Effector CD8-positive, alpha-beta T cell (primary cell): ENCODE results near the gene SSTR5.
"Not testable (repeated sequence)": the region's sequence is repeated elsewhere in the genome, so short reads cannot be mapped to it uniquely, and the experiment has no call there.

Experiments used
- DNase-seq: peaks from one replicate; lab custom pipeline; 2025; lab: John Stamatoyannopoulos, UW

The SSTR5 gene

DNA sequence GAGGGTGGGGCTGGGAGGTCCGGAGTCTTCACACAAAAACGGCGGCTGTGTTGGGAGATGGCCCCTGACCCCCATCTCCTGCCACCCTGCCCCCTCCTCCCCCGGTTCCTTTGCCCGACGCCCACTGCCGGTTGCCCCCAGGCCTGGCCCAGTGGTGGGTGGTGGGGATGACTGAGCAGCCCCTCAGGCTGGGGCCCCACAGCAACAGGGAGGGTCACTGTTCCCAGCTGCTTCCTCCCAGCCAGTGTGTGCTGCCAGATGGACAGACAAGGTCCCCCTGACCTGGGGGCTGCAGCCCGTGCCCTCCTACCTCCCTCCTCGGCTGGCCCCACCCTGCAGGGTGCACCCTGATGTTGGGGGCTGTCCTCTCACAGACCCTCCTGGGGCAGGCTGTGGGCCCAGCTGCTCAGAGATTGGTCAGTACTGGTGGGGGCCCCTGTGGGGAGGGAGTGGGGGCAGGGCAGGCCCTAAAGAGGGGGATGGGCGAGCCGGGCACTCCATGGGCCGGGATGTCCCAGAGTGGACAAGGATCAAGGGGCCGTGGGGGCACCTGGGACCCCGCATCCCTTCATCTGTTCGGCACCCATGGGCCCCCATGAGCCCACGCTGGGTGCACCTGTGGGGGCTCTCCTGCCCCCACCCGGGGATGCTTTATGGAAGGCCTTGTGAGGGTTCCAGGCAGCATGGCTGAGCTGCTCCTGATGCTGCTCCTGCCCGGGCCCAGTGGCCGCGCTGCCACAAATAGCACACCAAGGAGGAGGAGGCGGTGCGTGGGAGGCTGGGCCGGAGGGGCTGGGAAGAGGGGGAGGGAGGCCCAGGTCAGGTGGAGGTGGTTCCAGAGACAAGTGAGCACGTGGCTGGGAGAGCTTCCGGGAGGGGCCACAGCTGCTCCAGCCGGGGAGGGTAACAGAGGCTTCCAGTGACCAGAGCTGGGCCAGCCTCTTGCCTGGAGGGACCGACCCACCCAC lies 18.4 kb downstream of the SSTR5 start:
- no peak for DNase-seq

DNA sequence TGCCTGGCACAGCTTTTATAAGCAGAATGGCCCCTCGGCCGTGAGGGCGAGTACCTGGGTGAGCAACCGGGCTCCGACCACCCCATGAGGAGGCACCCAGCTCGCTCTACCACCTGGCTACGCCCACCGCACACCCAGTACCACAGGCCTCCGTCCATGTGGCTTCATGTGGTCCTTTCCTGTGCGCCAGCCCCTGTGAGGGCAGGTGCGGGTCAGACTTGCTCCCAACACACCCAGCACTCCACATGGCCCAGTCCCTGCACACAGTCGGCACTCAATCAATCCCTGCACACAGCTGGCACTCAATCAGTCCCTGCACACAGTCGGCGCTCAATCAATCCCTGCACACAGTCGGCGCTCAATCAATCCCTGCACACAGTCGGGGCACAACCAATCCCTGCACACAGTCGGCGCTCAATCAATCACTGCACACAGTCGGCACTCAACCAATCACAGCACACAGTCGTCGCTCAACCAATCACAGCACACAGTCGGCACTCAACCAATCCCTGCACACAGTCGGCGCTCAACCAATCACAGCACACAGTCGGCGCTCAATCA lies 19.5 kb downstream of the SSTR5 start:
- DNase-seq, result no peak

DNA sequence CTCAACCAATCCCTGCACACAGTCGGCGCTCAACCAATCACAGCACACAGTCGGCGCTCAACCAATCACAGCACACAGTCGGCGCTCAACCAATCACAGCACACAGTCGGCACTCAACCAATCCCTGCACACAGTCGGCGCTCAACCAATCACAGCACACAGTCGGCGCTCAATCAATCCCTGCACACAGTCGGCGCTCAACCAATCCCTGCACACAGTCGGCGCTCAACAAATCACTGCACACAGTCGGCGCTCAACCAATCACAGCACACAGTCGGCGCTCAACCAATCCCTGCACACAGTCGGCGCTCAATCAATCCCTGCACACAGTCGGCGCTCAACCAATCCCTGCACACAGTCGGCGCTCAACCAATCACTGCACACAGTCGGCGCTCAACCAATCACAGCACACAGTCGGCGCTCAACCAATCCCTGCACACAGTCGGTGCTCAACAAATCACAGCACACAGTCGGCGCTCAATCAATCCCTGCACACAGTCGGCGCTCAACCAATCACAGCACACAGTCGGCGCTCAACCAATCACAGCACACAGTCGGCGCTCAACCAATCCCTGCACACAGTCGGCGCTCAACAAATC lies 20.2 kb downstream of the SSTR5 start:
- DNase-seq, result not testable (repeated sequence)

DNA sequence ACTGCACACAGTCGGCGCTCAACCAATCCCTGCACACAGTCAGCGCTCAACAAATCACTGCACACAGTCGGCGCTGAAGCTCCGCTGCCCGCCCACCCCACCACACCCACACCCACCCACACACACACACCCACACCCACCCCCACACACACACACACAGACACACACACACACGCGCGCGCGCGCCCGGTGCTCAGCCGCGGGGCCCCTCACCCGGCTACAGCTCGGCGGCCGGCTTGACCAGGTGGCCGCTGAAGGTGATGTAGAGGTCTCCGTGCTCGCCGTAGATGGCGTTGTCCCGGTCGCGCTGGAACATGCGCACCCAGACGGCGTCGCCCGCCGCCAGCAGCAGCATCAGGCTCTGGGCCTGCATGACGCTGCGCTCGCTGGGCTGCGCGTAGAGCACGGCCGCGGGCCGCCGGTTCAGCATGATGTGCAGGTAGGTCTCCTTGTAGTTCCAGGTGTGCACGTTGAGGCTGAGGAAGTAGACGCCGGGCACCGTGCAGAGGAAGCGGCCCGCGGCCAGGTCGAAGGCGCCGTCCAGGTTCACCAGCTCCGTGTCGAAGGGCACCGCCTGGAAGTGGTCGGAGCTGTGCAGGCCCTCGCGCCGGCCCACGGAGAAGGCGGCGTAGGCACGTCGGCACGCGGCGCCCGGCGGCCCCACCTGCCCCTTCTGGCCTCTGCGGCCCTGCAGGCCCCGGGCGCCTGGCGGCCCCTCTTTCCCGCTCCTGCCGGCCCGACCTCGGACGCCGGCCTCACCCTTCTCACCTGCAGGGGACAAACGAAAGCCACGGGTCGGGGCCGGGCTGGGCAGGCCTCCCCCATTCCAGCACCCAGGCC lies 21.0 kb downstream of the SSTR5 start:
- DNase-seq, result no peak

DNA sequence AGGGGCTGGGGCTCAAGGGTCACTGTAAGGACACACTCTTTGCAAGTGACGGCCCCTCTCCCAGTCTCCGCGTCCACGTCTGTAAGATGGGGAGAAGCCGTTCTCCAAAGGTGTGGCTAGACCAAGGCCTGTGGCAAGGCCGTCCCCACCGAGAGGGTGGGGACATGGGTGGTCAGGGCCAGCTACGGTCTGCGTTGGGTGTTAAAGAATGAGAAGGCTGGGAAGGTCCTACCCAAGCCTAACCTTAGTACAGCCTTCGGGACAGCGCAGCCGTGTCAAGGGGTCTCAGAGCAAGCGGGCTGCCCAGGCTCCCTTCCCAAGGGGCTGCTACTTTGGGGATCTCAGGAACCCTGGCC lies 21.6 kb downstream of the SSTR5 start:
- no peak for DNase-seq

DNA sequence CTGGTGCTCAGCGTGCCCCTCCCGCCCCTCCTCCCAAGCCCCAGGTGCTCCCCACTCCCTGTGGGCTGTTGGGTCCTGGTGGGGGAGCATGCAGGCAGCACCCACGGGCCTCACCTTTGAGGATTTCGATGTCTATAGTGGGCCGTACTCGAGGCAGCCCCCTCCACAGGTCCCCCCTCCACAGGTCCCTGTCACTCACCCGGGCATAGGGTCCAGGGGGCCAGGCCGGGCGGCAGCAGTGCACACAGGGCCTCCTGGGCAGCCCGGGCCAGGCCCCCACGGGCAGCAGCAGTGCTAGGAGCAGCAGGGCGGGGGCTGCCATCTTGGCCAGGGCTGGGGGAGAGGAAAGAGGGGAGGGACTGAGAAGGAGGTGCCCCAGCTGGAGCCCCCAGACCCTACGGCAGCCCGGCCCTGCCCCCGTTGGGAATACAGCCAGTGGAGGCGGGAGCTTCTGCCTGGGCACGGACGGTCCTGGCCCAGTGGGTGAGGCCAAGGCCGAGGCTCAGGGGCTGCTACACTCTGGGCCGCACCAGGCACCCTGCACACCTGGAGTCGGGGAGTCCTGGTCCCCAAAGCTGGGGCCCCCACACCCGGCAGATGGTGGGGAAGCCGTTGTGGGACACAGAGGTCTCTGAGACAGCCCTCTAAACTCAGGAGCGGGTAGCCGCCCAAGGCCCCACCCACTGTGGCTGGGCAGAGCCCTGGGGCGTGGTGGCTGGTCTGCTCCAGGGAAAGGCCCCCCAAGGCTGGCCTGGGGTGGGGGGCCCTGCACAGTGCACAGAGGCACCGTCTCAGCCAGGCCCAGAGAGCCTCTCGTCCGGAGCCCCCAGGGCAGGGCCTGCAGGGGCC lies 22.3 kb downstream of the SSTR5 start:
- no peak for DNase-seq

DNA sequence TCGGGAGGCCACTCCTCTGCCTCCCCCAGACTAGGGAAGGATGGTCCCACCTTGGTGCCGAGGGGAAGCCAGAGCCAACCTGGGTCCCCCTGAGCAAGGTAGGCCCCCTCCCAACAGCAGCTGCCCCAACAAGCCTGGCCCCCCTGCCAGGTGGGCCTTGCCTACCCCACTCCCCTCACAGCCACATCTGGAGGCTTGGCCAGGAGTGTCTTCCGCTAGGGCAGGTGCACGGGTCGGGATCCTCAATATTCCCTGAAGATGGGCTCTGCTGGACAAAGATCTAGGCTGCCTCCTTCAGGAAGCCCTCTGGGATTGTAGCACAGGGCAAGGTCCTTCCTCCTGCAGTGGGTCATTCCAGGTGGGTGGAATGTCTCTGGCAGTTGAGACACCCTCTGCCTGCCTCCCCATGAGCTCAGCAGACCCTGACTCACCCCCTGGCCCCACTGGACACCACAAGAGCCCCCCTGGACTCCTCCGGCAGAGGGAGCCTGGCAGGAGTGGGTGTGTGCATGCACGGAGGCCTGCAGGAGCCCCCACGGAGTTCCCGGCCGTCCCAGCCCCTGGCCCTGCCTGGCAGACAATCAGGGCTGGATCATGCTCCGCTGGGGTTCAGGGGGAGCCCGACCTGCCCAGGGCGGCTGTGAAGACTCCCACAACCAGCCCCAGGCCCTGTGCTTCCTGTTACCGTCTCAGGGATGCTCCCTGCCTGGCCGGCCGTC lies 23.1 kb downstream of the SSTR5 start:
- no peak for DNase-seq

DNA sequence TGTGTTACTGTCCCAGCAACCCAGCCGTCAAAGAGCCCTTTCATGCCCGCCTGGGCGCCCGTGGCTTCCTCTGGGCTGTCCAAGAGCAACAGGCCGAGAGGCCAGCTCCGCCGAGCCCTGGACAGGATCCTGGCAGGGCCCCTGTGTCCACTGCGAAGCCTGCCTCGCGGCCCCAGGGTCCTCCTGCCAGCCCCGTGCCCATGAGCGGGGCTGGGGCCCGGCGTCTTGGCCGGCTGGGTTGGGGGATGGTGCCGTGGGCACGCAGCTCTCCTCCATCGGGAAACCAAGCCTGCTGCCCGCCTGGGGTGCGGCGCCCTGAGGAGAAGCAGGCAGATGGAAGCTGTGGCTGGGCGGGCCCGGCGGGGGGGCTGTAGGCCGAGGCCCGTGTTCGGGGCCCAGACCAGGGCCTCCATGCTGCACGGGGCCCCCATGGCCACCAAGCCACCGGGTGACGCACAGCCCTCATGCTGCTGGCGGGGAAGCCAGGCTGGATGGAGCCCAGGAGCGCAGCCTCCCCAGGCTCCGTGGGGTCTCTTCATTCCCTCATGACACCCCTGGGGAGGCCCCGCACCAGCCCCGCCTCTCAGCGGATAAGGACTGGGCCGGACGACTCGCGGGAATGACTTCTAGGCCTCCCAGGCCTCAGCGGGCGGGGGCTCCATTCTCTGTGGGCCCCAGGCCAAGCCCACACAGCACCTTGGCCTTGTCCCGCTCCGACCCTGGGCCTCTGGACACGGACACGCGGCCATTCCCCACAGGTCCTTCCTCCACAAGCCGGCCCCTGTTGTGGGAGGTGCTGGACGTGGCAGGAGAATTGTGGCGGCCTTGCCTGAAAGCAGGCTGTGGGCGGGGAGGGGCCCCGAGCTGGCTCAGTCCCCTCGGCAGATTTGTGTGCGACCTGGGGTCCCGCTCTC lies 23.9 kb downstream of the SSTR5 start, which contains the start of gene C1QTNF8:
TSS of gene C1QTNF8 (minus strand) at position 76 of the 914 bp plus-strand sequence. CDS start 1,322 bp downstream, outside the sequence.
- DNase-seq, result no peak

DNA sequence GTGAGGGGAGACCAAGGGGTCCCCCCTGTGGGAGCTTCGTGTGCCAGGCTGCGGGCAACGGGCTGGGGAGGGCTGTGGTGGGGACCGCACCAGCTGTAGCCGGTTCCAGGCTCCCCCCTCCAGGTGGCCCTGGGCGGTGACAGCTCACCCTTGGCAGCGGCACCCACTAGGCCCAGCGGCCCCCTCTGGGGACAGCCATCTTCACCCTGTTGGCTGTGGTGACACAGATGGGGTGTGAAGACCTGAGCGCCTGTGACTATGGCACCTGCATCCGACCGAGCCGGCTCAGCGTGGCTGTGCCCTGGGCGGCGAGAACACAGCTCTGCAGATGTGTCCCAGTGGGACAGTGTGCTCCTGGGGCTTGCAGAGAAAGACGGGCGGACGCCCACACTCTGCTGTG lies 24.6 kb downstream of the SSTR5 start:
- no peak for DNase-seq

DNA sequence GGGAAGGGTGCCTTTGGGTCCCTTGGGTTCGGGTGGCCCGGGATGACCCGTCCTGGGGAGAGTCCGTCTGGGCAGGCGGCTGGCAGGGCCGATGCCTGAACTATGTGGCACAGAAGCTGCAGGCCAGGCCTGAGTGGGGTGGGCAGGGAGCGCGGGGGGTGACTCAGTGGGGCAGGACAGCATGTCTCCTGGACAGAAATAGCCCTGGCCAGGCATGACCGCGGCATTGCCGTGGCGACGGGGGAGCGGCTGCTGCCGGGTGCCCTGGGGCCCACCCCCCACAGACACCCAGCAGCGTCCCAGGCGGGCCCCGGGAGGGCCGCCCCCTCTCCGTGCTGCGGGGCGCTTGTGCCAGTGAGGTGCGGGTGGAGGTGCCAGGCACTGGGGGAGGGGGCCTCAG lies 25.3 kb downstream of the SSTR5 start:
- no peak for DNase-seq

DNA sequence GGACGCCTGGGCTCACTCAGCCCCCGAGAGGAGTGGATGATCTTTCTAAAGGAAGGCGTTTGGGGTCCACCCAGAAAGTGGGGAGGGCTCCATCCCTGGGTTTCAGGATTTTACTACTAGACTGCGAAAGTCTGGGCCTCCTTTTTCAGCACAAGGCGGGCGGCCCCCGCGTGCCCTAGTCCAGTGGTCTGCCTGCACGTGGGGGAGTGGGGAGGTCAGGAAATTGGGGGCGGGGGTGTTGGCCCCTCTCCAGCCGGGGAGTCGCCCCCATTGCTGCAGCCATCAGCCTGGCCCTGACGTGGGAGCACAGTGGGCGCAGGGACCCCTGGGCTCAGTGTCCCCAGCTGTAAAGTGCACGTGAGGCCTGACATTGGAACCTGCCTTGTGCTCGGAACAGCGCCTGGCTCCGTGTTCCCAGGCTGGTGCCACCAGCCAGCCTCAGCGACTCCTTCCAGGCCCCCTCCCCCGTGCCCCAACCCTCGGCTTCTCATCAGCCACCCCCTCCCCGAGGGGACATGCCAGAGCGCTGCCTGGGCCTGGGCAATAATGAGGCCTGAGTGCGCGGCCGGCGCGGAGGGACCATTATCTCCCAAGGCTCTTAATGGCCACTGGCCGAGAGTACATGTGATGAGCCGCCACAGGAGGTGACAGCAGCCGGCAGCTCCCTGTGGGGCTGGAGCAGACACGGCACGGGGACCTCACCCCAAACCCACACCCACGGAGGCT lies 25.9 kb downstream of the SSTR5 start:
- no peak for DNase-seq

DNA sequence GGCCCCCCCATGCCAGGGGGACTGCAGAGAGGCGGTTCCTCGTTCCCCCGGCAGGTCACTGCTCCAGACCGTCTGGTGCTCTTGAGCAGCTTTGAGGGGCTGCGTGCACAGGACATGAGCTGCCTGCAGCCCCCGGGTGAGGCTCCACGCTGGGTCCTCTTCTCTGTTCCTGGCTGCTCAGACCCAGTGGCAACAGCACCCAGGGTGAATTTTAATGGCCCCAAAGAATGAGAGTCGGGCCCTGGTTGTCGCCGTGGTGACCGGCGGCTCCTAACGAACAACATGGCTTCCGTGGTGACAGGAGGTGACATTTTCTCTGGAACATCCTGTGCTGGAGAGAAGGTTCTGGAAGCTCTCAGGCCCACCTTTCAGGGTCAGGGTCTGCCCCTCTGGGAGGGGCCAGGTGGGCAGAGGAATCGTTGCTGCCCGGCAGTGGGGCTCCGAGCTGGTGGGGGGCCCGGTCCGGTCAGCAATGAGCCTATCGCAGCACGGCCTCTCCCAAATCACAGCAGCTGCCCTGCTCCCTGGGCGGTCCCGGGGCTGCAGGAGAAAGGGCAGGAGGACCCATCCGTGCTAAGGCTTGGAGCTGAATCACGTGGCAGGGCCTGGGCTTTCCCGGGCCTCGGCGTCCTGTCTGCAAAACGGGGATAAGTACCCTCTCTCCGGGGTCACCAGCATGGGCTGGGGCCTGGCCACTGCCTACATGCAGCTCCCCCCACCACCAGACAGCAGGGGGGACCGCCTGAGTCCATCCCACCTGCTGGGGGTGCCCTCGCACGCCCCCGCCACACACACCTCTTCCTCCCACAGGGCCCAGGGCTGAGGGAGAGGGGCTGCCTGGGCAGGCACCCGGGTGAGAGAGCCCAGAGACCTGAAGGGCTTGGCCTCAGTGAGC lies 26.9 kb downstream of the SSTR5 start:
- no peak for DNase-seq

DNA sequence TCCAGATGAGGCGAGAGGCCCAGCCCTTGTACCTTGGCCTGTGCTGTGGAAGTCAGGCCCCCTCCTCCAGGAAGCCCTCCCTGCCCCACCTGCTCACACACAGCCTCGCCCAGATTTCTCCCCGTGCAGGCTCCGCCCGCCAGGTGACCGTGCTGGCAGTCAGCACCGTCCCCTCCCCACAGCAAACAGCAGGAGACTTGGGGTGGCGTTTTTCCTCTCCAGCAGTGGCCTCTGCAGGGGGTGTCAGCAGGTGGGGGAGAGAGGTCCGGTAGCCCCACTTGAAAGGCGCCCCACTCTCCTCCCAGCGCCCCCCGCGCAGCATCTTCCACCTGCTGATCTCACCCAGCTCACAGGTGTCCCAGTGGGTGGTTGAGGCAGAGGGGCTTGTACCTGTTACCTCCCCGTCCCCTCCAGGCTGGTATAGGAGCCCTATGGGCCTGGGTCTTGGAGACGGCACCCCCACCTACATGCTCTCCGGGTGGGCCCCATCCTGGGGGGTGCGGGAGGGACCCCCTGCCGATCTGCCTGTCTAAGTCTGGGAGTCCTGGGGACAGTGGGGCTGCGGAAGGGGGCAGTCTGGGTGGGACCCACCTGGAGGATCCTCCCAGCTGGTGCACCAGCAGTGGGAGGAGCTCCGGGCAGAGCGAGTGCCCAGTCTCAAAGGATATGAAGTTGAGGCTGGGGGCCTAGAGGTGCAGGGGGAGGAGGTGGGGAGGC lies 27.7 kb downstream of the SSTR5 start:
- DNase-seq, result no peak

DNA sequence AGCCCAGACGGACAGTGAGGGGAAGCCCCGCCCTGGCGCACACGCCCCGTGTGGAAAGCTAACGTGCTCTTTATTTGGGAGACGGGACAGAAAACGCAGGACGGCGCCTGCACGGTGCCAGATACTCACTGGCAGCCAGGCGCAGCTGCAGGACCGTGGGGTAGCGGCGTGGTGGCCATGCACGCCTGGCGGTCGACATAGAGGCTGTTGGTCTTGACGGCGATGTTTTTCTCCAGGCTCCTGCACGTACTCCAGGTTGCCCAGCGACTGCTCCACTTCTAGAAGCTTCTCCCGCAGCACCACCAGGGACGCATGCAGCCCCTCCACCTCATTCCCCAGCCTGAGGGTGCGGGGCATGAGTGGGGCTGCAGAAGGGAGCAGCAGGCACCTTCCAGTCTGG lies 28.6 kb downstream of the SSTR5 start:
- no peak for DNase-seq

DNA sequence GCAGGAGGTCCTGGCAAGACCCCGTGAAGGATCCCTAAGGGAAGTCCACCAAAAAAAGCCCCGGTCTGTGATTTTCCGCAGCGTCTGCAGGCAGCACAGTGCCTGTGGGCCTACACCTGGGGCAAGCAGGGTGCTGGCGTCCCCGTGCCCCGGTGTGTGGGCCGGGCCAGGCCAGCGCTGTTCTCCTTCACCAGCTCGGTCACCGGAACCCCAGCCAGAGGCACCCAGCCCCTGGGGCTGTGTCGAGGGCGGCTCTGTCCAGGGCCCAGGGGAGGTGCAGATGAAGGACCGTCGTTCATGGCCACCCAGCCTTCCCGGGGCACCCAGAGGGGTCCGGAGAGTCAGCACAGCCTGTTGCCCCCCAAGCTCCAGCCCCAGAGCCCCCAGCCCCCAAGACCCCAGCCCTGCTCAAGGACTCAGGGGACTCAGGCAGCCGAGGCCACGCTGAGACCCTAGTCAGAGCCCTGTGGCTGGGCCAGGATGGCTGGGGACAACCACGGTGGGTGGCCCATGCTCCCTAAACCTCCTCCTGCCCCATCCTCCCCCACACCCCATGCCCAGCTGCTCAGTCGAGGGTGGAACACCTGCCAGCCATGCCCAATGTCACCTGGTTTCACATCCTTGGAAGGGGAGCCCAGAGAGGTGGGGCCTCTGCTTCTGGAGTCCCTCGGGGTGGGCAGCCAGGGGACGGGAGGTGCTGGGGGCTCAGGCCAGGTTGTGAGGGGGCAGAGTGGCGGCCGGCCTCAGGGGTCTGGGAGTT lies 29.2 kb downstream of the SSTR5 start:
- no peak for DNase-seq

DNA sequence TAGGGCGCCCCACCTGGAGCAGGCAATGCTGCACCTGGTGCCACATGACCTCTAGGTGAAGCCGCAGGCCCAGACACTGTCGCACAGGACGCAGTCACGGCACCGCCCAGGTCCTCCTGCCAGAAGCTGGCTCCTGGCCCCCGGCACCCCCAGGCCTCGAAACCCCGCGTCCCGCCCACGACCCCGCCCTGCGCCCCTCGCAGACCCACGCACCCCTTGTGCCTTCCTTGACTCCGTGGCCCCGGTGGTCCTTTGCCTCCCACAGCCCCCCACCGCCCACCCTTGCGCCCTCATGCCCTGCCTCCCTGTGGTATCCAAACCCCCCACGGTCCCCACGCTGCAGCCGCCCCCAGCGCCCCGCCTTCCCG lies 29.8 kb downstream of the SSTR5 start:
- no peak for DNase-seq
